ENCODE data around the gene CBX1. TPM values are rescaled to one million over a fixed set of nuclear protein-coding genes. Genes with fewer than 3 reads are reported as not detected.

Gene CBX1
- total and polyA plus RNA-seq, 4 donors, result 3.4 to 11.6 (median 9.6) TPM

DNA sequence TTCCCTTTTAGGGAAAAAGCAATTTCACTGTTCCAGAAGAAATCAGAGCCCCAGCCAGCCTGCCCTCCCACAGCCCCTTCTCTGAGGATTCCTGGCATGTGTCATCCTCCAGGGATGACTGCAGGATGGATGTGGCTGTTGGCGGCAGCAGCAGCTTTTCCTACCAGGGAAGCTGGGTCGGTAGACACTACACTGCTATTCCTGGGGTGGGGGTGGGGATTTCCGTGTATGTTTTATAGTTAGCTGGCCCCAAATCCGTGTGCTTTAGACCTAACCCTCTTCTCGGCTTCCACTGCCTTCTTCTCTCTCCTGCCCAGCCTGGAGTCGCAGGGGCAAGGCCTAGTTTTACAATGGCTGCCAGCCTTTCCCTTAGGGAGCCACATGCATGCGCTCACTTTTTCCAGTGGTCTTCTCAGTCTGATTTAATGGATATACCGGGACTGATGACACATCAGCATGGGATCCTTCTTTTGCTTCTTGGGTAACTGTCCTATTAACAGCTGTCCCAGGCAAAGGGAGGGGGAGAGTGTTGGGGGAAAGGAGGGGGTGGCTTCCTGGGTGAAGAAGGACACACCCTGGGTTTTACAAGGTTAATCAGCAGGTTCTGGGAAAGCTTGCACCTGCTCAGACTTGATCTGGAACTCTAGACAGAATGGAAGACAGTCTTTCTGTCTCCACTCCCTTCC lies 55.8 kb downstream of the CBX1 start:
- no peaks in the 10 kb centered on the region for H3K27me3 ChIP-seq (ENCODE audit: control insufficient read depth in 4 of 4, insufficient read depth in 4 of 4, low read length in 3 of 4)
- no peak overlapping the region for H3K27ac ChIP-seq (ENCODE audit: low read depth in 1 of 2, low read length in 2 of 2)
- 85% methylated on average over 8 of the region's 8 CpGs for WGBS
- H3K9ac ChIP-seq (ENCODE audit: low read depth in 1 of 2, low read length in 2 of 2), result no peak overlapping the region
- DNase-seq (ENCODE audit: low spot score), result no peak
- H3K36me3 ChIP-seq (ENCODE audit: control insufficient read depth in 4 of 4, insufficient read depth in 3 of 4, low read depth in 1 of 4, low read length in 3 of 4), result no peaks in the 10 kb centered on the region
- TF ChIP-seq MAX (IDR thresholded peaks at IDR 0.05), result no peak
- no peak for TF ChIP-seq HNF4G (IDR thresholded peaks at IDR 0.05)
- TF ChIP-seq EGR1 (IDR thresholded peaks at IDR 0.05; ENCODE audit: low read depth in 2 of 2), result no peak
- TF ChIP-seq HNF4A (conservative IDR thresholded peaks at IDR 0.05), result no peak
- TF ChIP-seq, protein P1, sequence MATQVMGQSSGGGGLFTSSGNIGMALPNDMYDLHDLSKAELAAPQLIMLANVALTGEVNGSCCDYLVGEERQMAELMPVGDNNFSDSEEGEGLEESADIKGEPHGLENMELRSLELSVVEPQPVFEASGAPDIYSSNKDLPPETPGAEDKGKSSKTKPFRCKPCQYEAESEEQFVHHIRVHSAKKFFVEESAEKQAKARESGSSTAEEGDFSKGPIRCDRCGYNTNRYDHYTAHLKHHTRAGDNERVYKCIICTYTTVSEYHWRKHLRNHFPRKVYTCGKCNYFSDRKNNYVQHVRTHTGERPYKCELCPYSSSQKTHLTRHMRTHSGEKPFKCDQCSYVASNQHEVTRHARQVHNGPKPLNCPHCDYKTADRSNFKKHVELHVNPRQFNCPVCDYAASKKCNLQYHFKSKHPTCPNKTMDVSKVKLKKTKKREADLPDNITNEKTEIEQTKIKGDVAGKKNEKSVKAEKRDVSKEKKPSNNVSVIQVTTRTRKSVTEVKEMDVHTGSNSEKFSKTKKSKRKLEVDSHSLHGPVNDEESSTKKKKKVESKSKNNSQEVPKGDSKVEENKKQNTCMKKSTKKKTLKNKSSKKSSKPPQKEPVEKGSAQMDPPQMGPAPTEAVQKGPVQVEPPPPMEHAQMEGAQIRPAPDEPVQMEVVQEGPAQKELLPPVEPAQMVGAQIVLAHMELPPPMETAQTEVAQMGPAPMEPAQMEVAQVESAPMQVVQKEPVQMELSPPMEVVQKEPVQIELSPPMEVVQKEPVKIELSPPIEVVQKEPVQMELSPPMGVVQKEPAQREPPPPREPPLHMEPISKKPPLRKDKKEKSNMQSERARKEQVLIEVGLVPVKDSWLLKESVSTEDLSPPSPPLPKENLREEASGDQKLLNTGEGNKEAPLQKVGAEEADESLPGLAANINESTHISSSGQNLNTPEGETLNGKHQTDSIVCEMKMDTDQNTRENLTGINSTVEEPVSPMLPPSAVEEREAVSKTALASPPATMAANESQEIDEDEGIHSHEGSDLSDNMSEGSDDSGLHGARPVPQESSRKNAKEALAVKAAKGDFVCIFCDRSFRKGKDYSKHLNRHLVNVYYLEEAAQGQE (IDR thresholded peaks at IDR 0.05), result no peak
- TF ChIP-seq FOXA1 (IDR thresholded peaks at IDR 0.05), result no peak
- TF ChIP-seq JUND (IDR thresholded peaks at IDR 0.05), result no peak
- TF ChIP-seq GABPA (IDR thresholded peaks at IDR 0.05 in 1 of 2, conservative IDR thresholded peaks at IDR 0.05 in 1 of 2), result no peak
- TF ChIP-seq, protein P2, sequence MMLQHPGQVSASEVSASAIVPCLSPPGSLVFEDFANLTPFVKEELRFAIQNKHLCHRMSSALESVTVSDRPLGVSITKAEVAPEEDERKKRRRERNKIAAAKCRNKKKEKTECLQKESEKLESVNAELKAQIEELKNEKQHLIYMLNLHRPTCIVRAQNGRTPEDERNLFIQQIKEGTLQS (IDR thresholded peaks at IDR 0.05), result no peak
- no peak for TF ChIP-seq RXRA (IDR thresholded peaks at IDR 0.05)
- TF ChIP-seq, protein P3, sequence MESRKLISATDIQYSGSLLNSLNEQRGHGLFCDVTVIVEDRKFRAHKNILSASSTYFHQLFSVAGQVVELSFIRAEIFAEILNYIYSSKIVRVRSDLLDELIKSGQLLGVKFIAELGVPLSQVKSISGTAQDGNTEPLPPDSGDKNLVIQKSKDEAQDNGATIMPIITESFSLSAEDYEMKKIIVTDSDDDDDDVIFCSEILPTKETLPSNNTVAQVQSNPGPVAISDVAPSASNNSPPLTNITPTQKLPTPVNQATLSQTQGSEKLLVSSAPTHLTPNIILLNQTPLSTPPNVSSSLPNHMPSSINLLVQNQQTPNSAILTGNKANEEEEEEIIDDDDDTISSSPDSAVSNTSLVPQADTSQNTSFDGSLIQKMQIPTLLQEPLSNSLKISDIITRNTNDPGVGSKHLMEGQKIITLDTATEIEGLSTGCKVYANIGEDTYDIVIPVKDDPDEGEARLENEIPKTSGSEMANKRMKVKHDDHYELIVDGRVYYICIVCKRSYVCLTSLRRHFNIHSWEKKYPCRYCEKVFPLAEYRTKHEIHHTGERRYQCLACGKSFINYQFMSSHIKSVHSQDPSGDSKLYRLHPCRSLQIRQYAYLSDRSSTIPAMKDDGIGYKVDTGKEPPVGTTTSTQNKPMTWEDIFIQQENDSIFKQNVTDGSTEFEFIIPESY (IDR thresholded peaks at IDR 0.05), result no peak
- no peak for TF ChIP-seq SP1 (IDR thresholded peaks at IDR 0.05)
- TF ChIP-seq TAF1 (conservative IDR thresholded peaks at IDR 0.05), result no peak
- TF ChIP-seq YY1 (IDR thresholded peaks at IDR 0.05), result no peak
- no peak for TF ChIP-seq FOXA2 (IDR thresholded peaks at IDR 0.05)
- no peak for TF ChIP-seq NR2F2 (IDR thresholded peaks at IDR 0.05)
- TF ChIP-seq, protein P4, sequence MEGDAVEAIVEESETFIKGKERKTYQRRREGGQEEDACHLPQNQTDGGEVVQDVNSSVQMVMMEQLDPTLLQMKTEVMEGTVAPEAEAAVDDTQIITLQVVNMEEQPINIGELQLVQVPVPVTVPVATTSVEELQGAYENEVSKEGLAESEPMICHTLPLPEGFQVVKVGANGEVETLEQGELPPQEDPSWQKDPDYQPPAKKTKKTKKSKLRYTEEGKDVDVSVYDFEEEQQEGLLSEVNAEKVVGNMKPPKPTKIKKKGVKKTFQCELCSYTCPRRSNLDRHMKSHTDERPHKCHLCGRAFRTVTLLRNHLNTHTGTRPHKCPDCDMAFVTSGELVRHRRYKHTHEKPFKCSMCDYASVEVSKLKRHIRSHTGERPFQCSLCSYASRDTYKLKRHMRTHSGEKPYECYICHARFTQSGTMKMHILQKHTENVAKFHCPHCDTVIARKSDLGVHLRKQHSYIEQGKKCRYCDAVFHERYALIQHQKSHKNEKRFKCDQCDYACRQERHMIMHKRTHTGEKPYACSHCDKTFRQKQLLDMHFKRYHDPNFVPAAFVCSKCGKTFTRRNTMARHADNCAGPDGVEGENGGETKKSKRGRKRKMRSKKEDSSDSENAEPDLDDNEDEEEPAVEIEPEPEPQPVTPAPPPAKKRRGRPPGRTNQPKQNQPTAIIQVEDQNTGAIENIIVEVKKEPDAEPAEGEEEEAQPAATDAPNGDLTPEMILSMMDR (IDR thresholded peaks at IDR 0.05; ENCODE audit: low read depth, low read length, missing input control), result no peak
- no peak for TF ChIP-seq RAD21 (IDR thresholded peaks at IDR 0.05)
- H3K9me3 ChIP-seq (ENCODE audit: control insufficient read depth in 4 of 4, low read length in 3 of 4), result no peaks in the 10 kb centered on the region
- H3K4me1 ChIP-seq (ENCODE audit: control insufficient read depth in 4 of 4, insufficient read depth in 4 of 4, low read length in 3 of 4), result peaks cover 4 to 23% (median 12%) of the 10 kb centered on the region in 4 donors
- no peak overlapping the region for H3K4me3 ChIP-seq (ENCODE audit: low read depth in 1 of 3, low read length in 3 of 3)
